Measurements from ENCODE around the gene LIMK1. TPM values are rescaled to one million over a fixed set of nuclear protein-coding genes. Genes with fewer than 3 reads are reported as not detected.
"Not testable (repeated sequence)": the region's sequence is repeated elsewhere in the genome, so short reads cannot be mapped to it uniquely, and the experiment has no call there.

The LIMK1 gene
- total and polyA plus RNA-seq, 11 donors = 6.3 to 23.2 (median 10.8) TPM

DNA sequence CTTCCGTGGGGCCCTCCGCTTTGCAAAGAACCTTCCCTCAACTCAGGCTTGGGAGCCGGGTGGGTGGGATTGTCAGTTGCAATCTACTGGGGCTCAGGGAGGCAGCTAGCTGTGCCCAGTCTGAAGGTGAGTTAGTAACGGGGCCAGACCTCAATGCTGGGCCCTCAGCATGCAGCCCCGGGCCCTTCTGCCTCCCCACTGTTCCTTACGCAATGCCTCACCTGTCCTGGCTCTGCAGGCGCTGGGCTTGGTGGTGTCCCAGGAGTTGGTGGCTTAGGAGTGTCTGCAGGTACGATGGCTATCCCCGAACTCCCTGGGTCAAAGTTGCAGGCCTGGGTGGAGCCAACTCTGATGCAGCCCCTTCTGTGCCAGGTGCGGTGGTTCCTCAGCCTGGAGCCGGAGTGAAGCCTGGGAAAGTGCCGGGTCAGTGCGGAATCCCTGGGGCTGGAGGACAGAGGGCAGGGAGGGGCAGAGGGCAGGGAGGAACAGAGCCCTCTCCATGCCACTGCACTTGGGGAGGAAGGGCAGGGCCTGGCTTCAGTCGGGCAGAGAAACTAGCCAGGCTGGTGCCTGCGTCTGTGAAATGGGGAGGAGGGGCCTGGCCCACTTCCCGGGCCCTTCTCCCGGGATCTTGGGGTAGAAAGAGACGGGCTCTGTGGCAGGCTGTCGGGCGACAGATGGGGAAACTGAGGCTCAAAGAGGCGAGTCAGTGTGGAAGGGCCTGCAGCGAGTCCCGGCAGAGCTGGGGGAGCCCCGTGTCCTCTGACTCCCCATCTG lies 40.7 kb upstream of the LIMK1 start:
- no peaks in the 10 kb centered on the region for H3K27me3 ChIP-seq
- intact Hi-C loops (cut with DNase I) = no loop called here
- H3K36me3 ChIP-seq = peaks cover 0 to 88% (median 45%) of the 10 kb centered on the region in 9 donors
- H3K4me3 ChIP-seq = no peak overlapping the region
- ATAC-seq (no peak), DNase-seq (peak in 1 of 5 donors; percentile 62)
- TF ChIP-seq POLR2A (IDR thresholded peaks at IDR 0.05) (no peak), CTCF (IDR thresholded peaks at IDR 0.05) (no peak)
- H3K27ac ChIP-seq = peak overlapping the region in 1 of 12 donors; percentile 75
- H3K9me3 ChIP-seq = no peaks in the 10 kb centered on the region
- H3K4me1 ChIP-seq = peaks cover 0 to 22% (median 6%) of the 10 kb centered on the region in 12 donors
- 73 to 85% (median 78%) methylated on average over 14 to 24 of the region's 24 CpGs for WGBS, 4 donors

GRCh38 chr7:74043523-74043951 lies 40.1 kb upstream of the LIMK1 start:
- no peak overlapping the region for H3K4me3 ChIP-seq
- H3K27me3 ChIP-seq = no peaks in the 10 kb centered on the region
- WGBS, 4 donors = 66 to 76% (median 75%) methylated on average over 7 to 9 of the region's 9 CpGs
- TF ChIP-seq POLR2A (IDR thresholded peaks at IDR 0.05) = no peak
- no peak for TF ChIP-seq CTCF (IDR thresholded peaks at IDR 0.05)
- intact Hi-C loops (cut with DNase I) = no loop called here
- H3K27ac ChIP-seq = peak overlapping the region in 1 of 12 donors; percentile 75
- peak in 1 of 5 donors; percentile 48 for DNase-seq
- ATAC-seq = no peak
- H3K36me3 ChIP-seq = peaks cover 0 to 92% (median 50%) of the 10 kb centered on the region in 9 donors
- H3K9me3 ChIP-seq = no peaks in the 10 kb centered on the region
- peaks cover 0 to 17% (median 1%) of the 10 kb centered on the region in 12 donors for H3K4me1 ChIP-seq

DNA sequence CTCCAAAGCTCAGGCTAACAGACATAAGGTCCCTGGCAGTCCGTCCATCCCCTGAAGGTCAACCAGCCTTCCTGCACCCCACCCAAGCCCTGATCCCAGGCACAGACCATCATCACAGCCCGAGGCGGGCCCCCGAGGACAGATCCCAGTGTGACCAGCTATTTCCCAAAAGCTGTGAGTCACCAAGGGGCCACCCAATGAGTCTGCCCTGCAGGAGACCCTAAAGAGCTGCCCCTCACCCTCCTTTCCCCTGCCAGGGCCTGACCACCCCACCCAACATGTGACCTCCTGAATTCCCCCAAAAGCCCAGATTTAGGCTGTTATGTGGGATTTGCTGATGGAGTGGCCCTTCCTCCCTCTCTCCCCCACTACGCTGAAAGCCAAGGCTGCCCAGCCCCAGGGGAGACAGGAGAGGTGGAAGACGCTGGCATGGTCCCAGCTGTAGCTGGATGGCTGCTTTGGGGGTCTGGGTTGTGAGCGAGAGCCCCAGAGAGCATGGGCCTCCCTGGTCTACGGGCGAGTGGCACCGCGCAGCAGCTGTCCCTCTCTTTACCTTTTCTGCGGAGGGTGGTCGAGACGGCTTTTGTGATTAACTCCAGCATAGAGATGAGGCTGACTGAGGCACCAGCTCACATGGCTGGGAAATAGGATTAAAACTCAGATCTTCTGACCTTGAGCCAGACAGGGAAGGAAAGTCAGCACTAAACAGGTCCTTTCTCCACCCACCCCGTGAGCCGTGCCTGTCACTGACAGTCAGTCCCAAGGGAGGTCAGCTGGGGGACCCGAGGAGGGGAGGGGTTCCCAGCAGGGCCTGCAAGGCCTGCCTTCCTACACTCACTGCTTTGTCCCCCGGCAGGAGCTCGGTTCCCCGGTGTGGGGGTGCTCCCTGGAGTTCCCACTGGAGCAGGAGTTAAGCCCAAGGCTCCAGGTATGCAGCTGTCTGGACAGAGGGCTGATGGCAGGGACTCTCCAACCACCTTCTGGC lies 38.9 kb upstream of the LIMK1 start:
- Histone ChIP-seq H3K4me1 (peaks cover 0 to 7% (median 0%) of the 10 kb centered on the region in 12 donors), H3K4me3 (no peak overlapping the region), H3K27ac (peak overlapping the region in 1 of 12 donors; percentile 31), H3K9me3 (no peaks in the 10 kb centered on the region), H3K36me3 (peaks cover 0 to 96% (median 58%) of the 10 kb centered on the region in 9 donors), H3K27me3 (no peaks in the 10 kb centered on the region)
- ATAC-seq (no peak), DNase-seq (peak in 3 of 5 donors; percentile 18 to 54 (median 25))
- no peak for TF ChIP-seq CTCF (IDR thresholded peaks at IDR 0.05)
- no peak for TF ChIP-seq POLR2A (IDR thresholded peaks at IDR 0.05)
- 80 to 89% (median 81%) methylated on average over 14 to 20 of the region's 20 CpGs for WGBS, 4 donors
- intact Hi-C loops (cut with DNase I) = no loop called here

DNA sequence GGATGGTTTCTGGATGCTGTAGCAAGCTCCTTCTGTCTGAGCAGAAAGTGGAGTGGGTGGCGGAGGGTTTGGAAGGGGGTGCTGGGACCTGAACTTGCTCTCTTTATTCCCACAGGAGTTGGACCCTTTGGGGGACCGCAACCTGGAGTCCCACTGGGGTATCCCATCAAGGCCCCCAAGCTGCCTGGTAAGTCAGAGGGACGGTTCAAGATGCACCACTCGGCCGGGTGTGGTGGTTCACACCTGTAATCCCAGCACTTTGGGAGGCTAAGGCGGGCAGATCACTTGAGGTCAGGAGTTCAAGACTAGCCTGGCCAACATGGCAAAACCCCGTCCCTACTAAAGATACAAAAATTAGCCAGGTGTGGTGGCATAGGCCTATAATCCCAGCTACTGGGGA lies 37.0 kb upstream of the LIMK1 start:
- H3K27ac ChIP-seq; H3K4me3 ChIP-seq; H3K27me3 ChIP-seq; intact Hi-C loops (cut with DNase I); ATAC-seq; H3K4me1 ChIP-seq; H3K9me3 ChIP-seq: not testable (repeated sequence)
- DNase-seq = peak in 1 of 5 donors; percentile 51
- WGBS, 4 donors = 93 to 98% (median 96%) methylated on average over 7 of the region's 7 CpGs
- H3K36me3 ChIP-seq = peaks cover 0 to 95% (median 59%) of the 10 kb centered on the region in 9 donors
